ENCODE results near the gene CELA3B.
"Not testable (repeated sequence)": the region's sequence is repeated elsewhere in the genome, so short reads cannot be mapped to it uniquely, and the experiment has no call there.

DNA sequence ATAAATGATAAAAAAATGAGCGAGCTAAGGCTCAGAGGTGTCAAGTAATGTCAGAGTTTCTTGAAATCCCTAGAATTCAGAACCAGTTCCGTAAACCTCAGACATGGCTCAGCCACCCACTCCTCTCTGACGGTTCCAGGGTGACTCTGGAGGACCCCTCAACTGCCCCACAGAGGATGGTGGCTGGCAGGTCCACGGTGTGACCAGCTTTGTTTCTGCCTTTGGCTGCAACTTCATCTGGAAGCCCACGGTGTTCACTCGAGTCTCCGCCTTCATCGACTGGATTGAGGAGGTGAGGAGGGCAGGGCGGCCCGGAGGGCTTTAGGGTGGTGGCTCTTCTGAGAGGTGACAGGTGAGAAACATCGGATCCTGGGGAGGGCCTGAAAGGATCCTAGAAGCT lies 32.7 kb downstream of the CELA3B start:
- TF ChIP-seq EZH2phosphoT487 (IDR thresholded peaks at IDR 0.05; ENCODE audit: borderline replicate concordance, low read length): not testable (repeated sequence)
- TF ChIP-seq, protein P1, sequence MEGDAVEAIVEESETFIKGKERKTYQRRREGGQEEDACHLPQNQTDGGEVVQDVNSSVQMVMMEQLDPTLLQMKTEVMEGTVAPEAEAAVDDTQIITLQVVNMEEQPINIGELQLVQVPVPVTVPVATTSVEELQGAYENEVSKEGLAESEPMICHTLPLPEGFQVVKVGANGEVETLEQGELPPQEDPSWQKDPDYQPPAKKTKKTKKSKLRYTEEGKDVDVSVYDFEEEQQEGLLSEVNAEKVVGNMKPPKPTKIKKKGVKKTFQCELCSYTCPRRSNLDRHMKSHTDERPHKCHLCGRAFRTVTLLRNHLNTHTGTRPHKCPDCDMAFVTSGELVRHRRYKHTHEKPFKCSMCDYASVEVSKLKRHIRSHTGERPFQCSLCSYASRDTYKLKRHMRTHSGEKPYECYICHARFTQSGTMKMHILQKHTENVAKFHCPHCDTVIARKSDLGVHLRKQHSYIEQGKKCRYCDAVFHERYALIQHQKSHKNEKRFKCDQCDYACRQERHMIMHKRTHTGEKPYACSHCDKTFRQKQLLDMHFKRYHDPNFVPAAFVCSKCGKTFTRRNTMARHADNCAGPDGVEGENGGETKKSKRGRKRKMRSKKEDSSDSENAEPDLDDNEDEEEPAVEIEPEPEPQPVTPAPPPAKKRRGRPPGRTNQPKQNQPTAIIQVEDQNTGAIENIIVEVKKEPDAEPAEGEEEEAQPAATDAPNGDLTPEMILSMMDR (IDR thresholded peaks at IDR 0.05; ENCODE audit: low read depth, low read length, poor library complexity, severe bottlenecking): not testable (repeated sequence)
